GM12875 (cell line): ENCODE data around the gene YY2.

Source experiments
- H3K4me3 ChIP-seq: one replicate; pipeline ENCODE4 v1.5.1; 2011; ENCODE audit warnings: low read depth, low read length, control low read depth
- CTCF ChIP-seq: IDR thresholded peaks from 2 replicates; pipeline ENCODE4 v1.5.1; 2011; ENCODE audit warnings: low read depth, mild to moderate bottlenecking, control low read depth, inconsistent platforms, low read length, moderate library complexity, borderline replicate concordance; ENCODE audit not compliant: insufficient read depth

YY2 gene

DNA sequence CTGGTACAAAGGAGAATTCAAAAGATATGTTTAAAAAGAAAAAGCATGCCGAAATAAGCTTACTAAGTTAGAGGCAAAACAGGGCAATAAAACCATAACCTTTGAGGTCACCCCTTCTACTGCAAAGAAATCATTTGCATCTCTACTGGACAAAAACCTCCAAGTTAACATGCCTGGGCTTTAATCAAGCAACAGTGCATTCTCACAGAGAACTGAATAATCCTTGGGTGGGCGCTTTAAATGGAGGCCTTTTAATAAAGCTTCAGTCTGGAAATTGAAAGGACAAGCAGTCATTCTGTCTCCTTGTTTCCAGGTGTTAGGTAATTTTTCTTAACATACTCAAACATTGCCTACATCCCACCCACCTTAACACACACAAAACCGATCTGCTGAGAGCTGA, 50.2 kb downstream of the YY2 start:
- no peak overlapping the region for H3K4me3 ChIP-seq
- no peak for TF ChIP-seq CTCF

GRCh38 chrX:21907260-21907659, 51.5 kb downstream of the YY2 start:
- TF ChIP-seq CTCF, result no peak
- no peak overlapping the region for H3K4me3 ChIP-seq
